Measurements from ENCODE around the gene PARD3B.

DNA sequence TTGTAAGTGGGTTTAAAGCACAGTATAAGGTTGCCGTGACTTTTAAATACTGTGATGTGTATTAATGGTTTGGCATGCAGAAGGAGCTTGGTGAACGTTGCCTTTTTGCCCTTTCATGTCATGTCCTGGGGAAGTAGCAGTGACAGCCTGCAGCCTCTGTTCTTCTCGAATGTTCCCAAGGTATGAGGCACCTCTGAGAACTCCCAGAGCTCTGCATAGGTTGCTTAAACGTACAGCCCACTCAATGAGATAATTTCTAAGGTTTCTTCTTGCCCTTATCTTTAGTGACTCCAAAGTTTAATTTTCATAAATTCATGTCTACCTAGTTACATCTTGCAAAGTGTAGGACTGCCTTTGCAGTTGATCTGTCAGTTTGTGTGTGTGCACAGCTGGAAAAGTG, 36.7 kb downstream of the PARD3B start:
- TF ChIP-seq ZNF274 (IDR thresholded peaks at IDR 0.05; ENCODE audit: low read depth, low read length): no peak
- TF ChIP-seq SUZ12 (IDR thresholded peaks at IDR 0.05; ENCODE audit: extremely low read depth, insufficient read depth, insufficient read length): no peak

All from NT2/D1 (cell line).